Stimulated activated CD8-positive, alpha-beta memory T cell treated with anti-CD3 and anti-CD28 coated beads, Interleukin-7, amount 100 ng/mL, for 48 hours (primary cell): ENCODE data around the gene SLC40A1.

Experiments used
- DNase-seq, 2 donors: peaks; one replicate each; pipeline ENCODE4 v3.0.0-alpha.2; 2020; ENCODE audit warnings: low read depth in 1 of 2; ENCODE audit errors: extremely low read depth in 1 of 2

The SLC40A1 gene

DNA sequence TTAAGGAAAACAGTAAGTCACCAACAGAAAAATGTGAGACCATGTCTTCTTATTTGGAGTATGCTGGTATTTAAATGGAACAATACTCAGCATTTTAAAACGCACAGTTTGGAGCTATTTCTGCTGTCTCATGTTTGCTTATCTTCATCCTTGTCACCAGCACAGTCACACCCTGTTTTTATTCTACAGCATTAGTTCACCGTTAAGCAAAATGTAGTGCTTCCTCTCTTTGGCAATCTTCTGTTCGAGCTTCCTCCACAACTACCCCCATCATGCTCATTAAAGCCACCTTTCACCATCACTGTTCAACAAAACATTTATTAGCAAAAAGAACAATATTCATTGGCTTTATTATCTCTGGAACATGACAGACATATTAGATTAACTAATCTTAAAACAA is 64.0 kb downstream of the SLC40A1 start:
- no peak for DNase-seq

DNA sequence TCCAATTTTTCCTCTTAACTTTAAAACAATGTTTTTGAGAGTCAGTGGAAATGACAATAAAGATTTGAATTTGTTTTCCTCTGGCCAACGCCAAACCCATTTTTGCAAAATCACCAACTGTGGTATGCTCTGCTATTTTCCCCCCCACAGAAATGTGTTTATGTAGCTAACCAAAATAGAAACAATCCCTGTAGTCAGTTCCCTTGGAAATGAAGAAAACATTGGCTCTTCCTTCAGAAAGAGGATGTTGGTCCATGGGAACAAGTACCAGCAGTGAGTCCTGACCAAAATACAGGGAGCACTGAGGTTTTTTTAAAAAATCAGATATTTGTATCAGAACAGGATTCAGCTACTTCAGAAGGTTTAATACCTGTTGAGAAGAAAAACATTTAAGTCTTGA is 65.3 kb downstream of the SLC40A1 start:
- DNase-seq = no peak

DNA sequence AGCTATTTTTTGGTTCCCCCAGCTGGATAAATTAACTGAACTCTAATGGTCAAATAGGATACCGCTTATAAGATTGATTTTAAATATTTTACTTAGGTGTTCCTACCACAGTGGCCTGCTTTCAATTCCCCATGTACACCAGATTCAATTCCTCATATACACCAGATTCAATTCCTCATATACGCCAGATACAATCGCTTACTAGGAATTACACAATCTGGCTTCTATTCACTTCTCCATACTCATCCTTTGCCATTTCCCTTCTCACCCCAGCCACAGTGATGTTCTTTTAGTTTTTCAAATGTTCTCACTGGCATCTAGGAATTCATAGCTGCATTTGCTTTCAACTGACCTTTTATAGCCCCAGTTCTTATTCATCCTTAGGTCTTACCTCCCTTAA is 66.5 kb downstream of the SLC40A1 start:
- no peak for DNase-seq

DNA sequence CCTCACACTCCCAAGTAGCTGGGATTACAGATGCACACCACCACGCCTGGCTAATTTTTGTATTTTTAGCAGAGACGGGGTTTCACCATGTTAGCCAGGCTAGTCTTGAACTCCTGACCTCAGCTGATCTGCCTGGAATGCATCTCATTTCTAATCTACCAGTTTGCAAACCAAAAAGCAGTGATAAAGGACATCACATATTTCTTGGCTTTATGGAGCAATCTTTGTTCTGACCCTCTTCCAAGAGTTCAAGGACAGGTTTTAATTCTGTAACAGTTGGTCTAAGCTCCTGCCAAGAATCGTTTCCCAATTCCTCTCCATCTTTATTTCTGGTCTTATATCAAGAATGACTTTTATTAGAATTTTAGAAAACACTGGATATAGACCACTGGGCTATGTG is 67.7 kb downstream of the SLC40A1 start:
- DNase-seq = no peak

DNA sequence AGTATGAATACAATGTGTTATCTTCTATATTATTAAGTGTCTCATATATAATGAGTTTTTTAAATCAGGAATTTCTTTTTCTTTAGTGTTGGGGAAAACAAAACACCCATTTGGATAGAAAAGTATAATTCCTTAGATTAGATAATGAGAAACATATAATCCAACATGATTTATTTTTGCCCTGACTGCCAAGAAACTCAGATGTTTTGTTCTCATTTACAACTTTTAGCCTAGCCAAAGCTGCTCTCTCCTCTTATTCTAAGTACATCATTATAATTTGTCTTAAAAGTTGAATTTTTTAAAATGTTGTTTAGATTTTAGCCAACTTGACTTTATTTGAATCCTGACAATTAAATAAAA is 68.6 kb downstream of the SLC40A1 start:
- DNase-seq = no peak

DNA sequence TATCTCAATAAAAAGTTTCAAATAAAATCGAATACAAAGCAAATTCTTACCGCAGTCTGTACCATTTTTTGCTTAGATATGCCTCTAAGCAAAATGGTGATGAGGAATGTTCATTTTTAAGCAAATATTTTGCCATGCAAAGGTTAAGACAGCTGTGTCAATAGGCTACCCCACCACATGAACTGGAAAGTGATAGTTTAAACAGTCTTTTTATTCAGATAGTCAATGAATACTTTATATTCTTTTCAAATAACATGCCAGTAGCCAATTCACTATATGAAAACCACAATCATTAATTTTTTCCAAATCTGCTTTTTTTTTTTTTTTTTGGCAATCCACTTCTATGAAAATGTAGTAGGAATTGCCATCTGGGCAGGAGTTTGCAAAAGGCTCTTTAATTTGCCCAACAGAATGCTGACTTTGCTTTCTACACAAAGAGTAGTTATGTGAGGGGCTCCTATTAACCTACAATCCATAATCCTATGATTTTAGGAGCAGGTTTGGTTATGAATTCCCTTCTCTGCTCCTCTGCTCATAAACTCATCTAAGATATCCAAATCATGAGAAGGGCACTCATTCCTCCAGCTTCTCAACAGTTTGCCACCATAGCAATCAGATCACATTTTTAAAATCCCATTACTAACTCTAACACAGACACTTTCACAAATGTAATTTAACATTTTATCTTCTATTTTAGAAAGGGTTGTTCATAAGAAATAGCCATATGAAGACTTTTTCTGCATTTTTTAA is 69.2 kb downstream of the SLC40A1 start:
- DNase-seq = no peak
